ENCODE measurements around the gene PFN1.

DNA sequence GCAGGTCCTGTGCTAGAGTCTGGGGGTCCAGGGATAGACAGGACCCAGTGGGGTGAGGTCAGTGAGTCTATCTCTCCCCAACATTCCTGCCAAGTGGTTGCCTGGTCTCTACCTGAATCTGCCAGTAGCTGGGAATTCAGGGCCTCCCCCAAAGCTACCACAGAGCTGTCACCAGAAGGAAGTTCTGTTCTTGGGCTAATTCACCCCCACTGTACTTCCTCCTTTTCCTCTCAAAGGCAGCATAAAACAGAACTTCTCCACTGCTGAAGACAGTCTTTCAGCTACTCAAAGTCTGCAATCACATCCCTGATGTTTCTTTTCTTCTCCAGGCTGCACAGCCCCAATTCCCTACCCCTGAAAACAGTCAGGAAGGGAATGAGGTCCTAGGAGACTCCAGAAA is 30.4 kb upstream of the PFN1 start:
- no peak for TF ChIP-seq POLR2A (IDR thresholded peaks at IDR 0.05; ENCODE audit: low read depth, low read length)
- TF ChIP-seq POLR2AphosphoS5 (IDR thresholded peaks at IDR 0.05; ENCODE audit: low read depth, low read length), result no peak
- TF ChIP-seq TAF1 (IDR thresholded peaks at IDR 0.05; ENCODE audit: low read depth, low read length), result no peak
